ENCODE data around the gene SPR.
A peak's percentile ranks its signal among the peaks of the same experiment; 100 is the strongest.

SPR gene

DNA sequence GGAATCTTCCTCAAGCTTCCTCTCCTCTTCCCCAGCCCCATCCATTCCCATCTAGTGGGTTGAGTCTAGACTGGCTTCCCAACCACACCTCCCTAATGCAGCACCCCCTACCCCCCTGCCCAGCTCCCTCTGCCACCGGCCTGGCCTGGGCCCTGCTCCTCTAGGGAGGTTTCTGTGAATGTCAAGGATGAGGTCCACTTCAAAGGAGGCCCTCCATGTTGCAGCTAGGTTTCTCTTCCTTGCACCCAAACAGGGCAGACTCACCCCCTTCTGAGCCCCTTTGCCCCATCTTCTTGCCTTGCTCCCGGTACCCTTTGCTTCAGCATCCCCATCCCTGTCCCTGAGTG lies 48.4 kb downstream of the SPR start:
- no peak for DNase-seq (ENCODE audit: low read depth)
- H3K4me3 ChIP-seq (ENCODE audit: control insufficient read depth, low read depth, low read length), result no peak overlapping the region
- TF ChIP-seq, protein P1, sequence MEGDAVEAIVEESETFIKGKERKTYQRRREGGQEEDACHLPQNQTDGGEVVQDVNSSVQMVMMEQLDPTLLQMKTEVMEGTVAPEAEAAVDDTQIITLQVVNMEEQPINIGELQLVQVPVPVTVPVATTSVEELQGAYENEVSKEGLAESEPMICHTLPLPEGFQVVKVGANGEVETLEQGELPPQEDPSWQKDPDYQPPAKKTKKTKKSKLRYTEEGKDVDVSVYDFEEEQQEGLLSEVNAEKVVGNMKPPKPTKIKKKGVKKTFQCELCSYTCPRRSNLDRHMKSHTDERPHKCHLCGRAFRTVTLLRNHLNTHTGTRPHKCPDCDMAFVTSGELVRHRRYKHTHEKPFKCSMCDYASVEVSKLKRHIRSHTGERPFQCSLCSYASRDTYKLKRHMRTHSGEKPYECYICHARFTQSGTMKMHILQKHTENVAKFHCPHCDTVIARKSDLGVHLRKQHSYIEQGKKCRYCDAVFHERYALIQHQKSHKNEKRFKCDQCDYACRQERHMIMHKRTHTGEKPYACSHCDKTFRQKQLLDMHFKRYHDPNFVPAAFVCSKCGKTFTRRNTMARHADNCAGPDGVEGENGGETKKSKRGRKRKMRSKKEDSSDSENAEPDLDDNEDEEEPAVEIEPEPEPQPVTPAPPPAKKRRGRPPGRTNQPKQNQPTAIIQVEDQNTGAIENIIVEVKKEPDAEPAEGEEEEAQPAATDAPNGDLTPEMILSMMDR (conservative IDR thresholded peaks at IDR 0.05; ENCODE audit: control insufficient read depth, insufficient read depth, low read depth, low read length), result no peak

DNA sequence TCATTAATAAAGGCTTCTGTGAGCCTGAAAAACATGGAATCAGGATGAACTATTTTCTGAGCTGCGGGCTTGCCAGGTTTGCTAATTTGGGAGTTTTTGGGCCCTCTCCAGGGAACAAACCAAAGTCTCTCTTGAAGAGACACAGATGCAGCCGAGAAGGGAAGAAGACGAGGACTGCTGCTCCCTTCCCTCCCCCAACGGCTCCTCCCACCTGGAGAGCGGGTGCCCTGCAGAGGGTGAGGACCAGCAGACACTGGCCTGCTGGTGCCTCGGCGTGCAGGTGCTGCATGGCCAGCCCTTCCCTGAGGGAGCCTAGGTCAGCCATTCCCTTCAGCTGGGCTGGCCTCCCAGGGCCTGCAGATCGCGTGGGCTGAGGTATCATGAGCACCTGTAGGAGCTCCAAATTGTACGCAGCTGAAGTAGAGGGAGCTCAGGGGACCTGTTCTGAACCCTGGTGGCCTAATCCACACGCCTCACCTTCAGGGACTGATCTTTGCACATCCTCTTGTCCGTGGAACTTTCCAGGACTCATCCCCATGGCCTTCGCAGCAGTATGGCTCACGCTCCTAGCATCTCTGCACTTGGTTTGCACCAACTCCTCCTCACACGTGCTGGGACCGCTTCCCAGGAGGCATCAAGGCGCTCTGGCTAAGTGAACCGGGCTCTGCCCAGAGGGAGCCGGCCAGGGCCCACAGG lies 49.6 kb downstream of the SPR start:
- no peak overlapping the region for H3K4me3 ChIP-seq (ENCODE audit: control insufficient read depth, low read depth, low read length)
- DNase-seq (ENCODE audit: low read depth), result no peak
- TF ChIP-seq, protein P1 (conservative IDR thresholded peaks at IDR 0.05; ENCODE audit: control insufficient read depth, insufficient read depth, low read depth, low read length), result no peak

DNA sequence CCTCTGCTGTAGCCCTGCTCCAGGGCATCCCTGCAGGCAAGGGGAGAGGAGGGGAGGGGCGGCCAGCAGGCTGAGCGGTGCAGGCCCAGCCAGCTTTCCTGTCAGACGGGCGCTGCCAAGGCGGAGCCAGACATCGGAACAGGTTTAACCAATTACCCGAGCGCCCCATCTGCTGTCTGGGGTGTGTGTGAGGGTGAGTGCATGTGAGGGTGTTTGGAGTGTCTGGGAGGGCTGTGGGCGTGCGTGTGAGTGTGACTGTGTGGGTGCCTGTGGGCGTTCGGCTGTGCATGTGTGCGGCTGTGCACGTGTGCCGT lies 50.1 kb downstream of the SPR start:
- TF ChIP-seq, protein P1 (conservative IDR thresholded peaks at IDR 0.05; ENCODE audit: control insufficient read depth, insufficient read depth, low read depth, low read length), result no peak
- DNase-seq (ENCODE audit: low read depth), result no peak
- no peak overlapping the region for H3K4me3 ChIP-seq (ENCODE audit: control insufficient read depth, low read depth, low read length)

DNA sequence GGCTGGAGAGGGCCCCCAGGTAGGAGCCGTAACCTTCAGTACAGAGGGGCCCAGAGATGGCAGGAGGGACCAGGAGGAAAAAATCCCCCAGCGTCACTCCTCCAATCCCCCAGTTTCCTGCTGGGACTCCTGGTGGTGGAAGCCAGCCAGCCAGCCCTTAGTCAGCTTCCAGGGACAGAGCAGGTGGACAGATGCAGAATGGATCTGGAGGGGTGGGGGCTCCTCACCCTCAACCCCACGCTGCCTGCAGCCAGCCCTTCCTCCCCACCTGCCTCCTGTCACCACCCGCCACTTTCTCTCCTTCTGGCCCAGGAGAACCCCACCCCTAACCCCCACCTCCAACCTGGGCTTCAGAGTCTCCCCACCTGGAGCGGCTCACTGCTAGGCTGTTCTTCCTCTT lies 51.2 kb downstream of the SPR start:
- no peak overlapping the region for H3K4me3 ChIP-seq (ENCODE audit: control insufficient read depth, low read depth, low read length)
- no peak for DNase-seq (ENCODE audit: low read depth)
- TF ChIP-seq, protein P1 (conservative IDR thresholded peaks at IDR 0.05; ENCODE audit: control insufficient read depth, insufficient read depth, low read depth, low read length), result no peak

DNA sequence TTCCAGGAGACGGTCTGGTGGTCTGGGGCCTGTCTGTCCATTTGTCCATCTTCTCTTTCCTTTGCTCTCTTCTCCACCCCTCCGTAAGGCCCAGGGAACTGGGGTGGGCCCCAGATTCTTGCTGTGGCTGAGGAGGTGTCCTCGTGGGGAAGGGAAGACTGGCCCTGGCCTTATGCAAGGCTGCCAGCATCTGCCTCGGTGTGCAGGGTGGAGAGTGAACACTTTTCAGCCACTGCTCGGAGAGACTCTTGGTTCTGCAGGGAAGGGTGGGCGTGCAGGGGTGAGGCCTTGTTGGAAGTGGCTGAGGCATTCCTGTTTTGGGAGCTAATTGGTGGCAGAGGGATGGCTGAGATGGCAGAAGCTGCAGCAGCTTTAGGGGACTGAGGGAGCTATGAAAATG lies 53.2 kb downstream of the SPR start:
- H3K4me3 ChIP-seq (ENCODE audit: control insufficient read depth, low read depth, low read length), result no peak overlapping the region
- no peak for DNase-seq (ENCODE audit: low read depth)
- TF ChIP-seq, protein P1 (conservative IDR thresholded peaks at IDR 0.05; ENCODE audit: control insufficient read depth, insufficient read depth, low read depth, low read length), result no peak

DNA sequence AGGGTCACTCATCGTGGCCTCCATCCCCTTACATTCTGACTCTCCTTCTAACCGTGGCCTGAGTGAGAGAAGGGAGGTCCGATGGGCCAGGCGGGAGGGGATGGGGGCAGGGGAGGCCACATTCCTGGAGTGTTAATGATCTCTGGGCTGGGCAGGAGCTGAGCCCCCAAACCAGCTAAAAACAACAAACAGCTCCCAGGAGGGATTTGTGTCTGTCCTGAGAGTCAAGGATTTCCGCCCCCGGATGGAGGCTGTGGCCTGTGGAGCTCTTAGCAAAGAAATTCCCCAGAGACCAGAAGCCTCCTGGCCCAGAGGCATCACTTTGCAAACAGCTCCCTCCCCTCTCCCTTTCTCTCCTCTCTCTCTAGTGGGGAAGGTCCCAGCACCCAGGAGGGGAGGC lies 53.6 kb downstream of the SPR start:
- DNase-seq (ENCODE audit: low read depth), result peak; percentile 71
- no peak overlapping the region for H3K4me3 ChIP-seq (ENCODE audit: control insufficient read depth, low read depth, low read length)
- TF ChIP-seq, protein P1 (conservative IDR thresholded peaks at IDR 0.05; ENCODE audit: control insufficient read depth, insufficient read depth, low read depth, low read length), result no peak
